Caco-2 (cell line): ENCODE measurements around the gene CREB3L1. TPM values are rescaled to one million over a fixed set of nuclear protein-coding genes. Genes with fewer than 3 reads are reported as not detected.
A peak's percentile ranks its signal among the peaks of the same experiment; 100 is the strongest.

Source experiments
- BruUV-seq: library from RNA; stranded (reverse); fragments of 400-500 nt; replicated peaks from 2 replicates; lab custom pipeline; 2021; lab: Mats Ljungman, UMichigan
- CTCF ChIA-PET: fragments of 300-600 bp; sonication (Branson Sonifier 250); formaldehyde crosslinking; loops from one replicate; lab custom pipeline; 2022; ENCODE audit warnings: antibody characterized with exemption; lab: Charles Lee
- POLR2A ChIA-PET: fragments of 300-600 bp; sonication (Branson Sonifier 250); formaldehyde crosslinking; loops from one replicate; lab custom pipeline; 2022; ENCODE audit warnings: antibody characterized with exemption; lab: Charles Lee
- DNase-seq, 2 experiments: peaks; one replicate each; pipeline versions ENCODE4 v3.0.0 to v3.0.0-alpha.2; 2020 to 2022
- H3K27me3 ChIP-seq: replicated peaks from 2 replicates; pipeline ENCODE4 v1.6.0; 2011; ENCODE audit warnings: low read length; ENCODE audit not compliant: control insufficient read depth, insufficient read depth
- H3K36me3 ChIP-seq: 2 replicates; pipeline ENCODE4 v1.5.1; 2011; ENCODE audit warnings: low read length; ENCODE audit not compliant: control insufficient read depth, insufficient read depth
- H3K4me1 ChIP-seq: fragments of 250-450 bp; sonication (Bioruptor Pico); 2 replicates; pipeline ENCODE4 v1.5.1; 2020; ENCODE audit warnings: mild to moderate bottlenecking
- H3K4me3 ChIP-seq: 2 replicates; pipeline ENCODE4 v1.5.1; 2011; ENCODE audit warnings: low read depth, mild to moderate bottlenecking, control low read depth, low read length
- H3K9me3 ChIP-seq: fragments of 250-450 bp; sonication (Bioruptor Pico); 2 replicates; pipeline ENCODE4 v1.5.1; 2020; ENCODE audit warnings: mild to moderate bottlenecking, moderate library complexity
- H3K27ac Mint-ChIP-seq: one replicate; pipeline ENCODE4 v1.8.0; 2022; ENCODE audit warnings: mixed read lengths; ENCODE audit not compliant: unreplicated experiment
- H3K27me3 Mint-ChIP-seq: one replicate; pipeline ENCODE4 v1.8.0; 2022; ENCODE audit warnings: mixed read lengths; ENCODE audit not compliant: insufficient read depth, unreplicated experiment
- H3K36me3 Mint-ChIP-seq: one replicate; pipeline ENCODE4 v1.8.0; 2022; ENCODE audit warnings: mild to moderate bottlenecking, mixed read lengths; ENCODE audit not compliant: insufficient read depth, unreplicated experiment
- H3K4me1 Mint-ChIP-seq: one replicate; pipeline ENCODE4 v1.8.0; 2022; ENCODE audit warnings: low read depth, mixed read lengths; ENCODE audit not compliant: unreplicated experiment
- H3K4me3 Mint-ChIP-seq: one replicate; pipeline ENCODE4 v1.8.0; 2022; ENCODE audit warnings: mild to moderate bottlenecking, moderate library complexity, mixed read lengths; ENCODE audit not compliant: unreplicated experiment
- H3K9me3 Mint-ChIP-seq: one replicate; pipeline ENCODE4 v1.8.0; 2022; ENCODE audit warnings: mixed read lengths; ENCODE audit not compliant: unreplicated experiment
- intact Hi-C: fragments of 100-400 bp; cut with micrococcal nuclease; formaldehyde crosslinking; loops from one replicate; pipeline ENCODE4 v1.10.0; 2022; ENCODE audit not compliant: unreplicated experiment
- total RNA-seq: library from RNA; stranded (reverse); gene quantifications from 2 replicates; pipeline ENCODE4 v1.2.3, GENCODE V29; 2022
- TF ChIP-seq, protein P1 (sequence below), 2 experiments: fragments of 200-600 bp in 1 of 2; IDR thresholded peaks; 1 replicate in 1 of 2; 2 replicates in 1 of 2; pipeline versions ENCODE4 v1.5.1 to v1.8.0; 2011 to 2022; ENCODE audit warnings: antibody characterized with exemption in 1 of 2, control low read depth in 1 of 2, inconsistent platforms in 1 of 2, low read depth in 1 of 2, low read length in 1 of 2, mild to moderate bottlenecking in 1 of 2, moderate library complexity in 1 of 2; ENCODE audit not compliant: insufficient read depth in 1 of 2, severe bottlenecking in 1 of 2, unreplicated experiment in 1 of 2

Gene CREB3L1
- total RNA-seq, 1 experiment from 2014 or later: 24.9 TPM

DNA sequence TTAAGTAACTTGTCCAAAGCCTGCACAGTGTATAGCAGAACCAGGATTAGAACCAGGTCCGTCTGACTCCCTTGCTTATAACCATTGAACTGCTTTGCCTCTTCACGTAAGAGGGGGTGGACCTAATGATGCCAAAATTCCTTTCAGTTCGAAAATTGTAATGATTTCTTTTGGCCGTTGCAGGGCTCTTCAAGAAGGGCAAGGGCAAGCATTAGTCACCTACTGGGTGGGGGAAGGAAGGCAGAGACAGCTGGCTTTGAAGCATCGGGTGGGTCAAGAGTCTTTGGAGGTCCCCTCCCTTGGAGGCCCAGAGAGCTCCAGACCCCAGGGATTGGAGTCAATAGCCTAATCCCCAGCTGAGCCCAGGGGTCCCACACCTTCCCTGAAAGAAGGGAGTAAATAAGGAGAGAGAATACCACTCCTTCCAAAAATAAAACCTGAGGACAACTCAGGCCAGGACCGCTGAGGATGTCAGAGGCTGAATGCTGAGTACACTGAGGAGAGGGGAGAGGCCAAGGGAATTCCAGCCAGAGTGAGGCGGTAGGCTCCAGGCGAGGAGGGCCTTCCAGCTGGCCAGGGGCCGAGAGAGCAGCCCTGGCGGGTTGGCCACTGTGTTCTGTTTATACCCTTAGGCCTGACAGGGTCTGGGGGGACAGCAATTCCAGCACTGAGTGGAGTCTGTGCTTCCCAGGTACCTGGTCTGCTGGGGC lies 14.1 kb downstream of the CREB3L1 start:
- Histone ChIP-seq H3K36me3 (no peaks in the 10 kb centered on the region), H3K9me3 (no peaks in the 10 kb centered on the region), H3K4me3 (no peak overlapping the region), H3K27me3 (no peaks in the 10 kb centered on the region), H3K4me1 (peaks cover 50% of the 10 kb centered on the region)
- Mint-ChIP-seq H3K4me1 (peaks cover 25% of the 10 kb centered on the region), H3K9me3 (no peaks in the 10 kb centered on the region), H3K27ac (no peak overlapping the region), H3K27me3 (no peaks in the 10 kb centered on the region), H3K4me3 (no peak overlapping the region), H3K36me3 (peaks cover 13% of the 10 kb centered on the region)
- ChIA-PET POLR2A (no interaction called here), CTCF (interaction anchor here (1.0 kb wide), 1 partner anchor 52 kb away, joined by 3 read pairs; no protein-coding TSS in a partner anchor)
- no peak for DNase-seq
- TF ChIP-seq, protein P1, sequence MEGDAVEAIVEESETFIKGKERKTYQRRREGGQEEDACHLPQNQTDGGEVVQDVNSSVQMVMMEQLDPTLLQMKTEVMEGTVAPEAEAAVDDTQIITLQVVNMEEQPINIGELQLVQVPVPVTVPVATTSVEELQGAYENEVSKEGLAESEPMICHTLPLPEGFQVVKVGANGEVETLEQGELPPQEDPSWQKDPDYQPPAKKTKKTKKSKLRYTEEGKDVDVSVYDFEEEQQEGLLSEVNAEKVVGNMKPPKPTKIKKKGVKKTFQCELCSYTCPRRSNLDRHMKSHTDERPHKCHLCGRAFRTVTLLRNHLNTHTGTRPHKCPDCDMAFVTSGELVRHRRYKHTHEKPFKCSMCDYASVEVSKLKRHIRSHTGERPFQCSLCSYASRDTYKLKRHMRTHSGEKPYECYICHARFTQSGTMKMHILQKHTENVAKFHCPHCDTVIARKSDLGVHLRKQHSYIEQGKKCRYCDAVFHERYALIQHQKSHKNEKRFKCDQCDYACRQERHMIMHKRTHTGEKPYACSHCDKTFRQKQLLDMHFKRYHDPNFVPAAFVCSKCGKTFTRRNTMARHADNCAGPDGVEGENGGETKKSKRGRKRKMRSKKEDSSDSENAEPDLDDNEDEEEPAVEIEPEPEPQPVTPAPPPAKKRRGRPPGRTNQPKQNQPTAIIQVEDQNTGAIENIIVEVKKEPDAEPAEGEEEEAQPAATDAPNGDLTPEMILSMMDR (IDR thresholded peaks at IDR 0.05; ENCODE audit: insufficient read depth in 1 of 2, low read depth in 1 of 2, low read length in 1 of 2, severe bottlenecking in 1 of 2, unreplicated experiment in 1 of 2): no peak
- no TSS peak for BruUV-seq
- intact Hi-C loops: no loop called here

DNA sequence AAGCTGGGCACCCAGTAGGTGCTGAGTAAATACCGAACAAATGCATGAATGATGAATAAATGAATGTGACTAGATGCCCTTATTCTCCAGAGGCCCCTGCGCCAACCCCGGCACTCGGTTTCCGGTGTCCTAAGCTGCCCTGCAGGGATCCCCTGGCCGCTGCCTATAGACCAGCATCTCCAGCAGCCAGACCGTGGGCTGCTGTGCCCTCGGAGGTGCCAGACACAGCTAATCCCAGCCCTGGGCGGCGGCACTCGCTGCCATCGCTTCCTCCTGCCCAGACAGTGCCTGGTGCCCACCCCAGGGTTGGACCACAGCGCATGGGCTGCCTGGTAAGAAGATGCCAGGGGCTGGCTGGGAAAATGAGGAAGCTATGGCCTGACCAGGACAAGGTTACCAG lies 15.6 kb downstream of the CREB3L1 start:
- no peak overlapping the region for H3K4me3 ChIP-seq
- Mint-ChIP-seq H3K27ac (no peak overlapping the region), H3K4me3 (no peak overlapping the region), H3K36me3 (peaks cover 13% of the 10 kb centered on the region), H3K9me3 (no peaks in the 10 kb centered on the region), H3K4me1 (peaks cover 21% of the 10 kb centered on the region), H3K27me3 (no peaks in the 10 kb centered on the region)
- no peak for DNase-seq
- H3K4me1 ChIP-seq: peaks cover 53% of the 10 kb centered on the region
- BruUV-seq: no TSS peak
- TF ChIP-seq, protein P1 (IDR thresholded peaks at IDR 0.05; ENCODE audit: insufficient read depth in 1 of 2, low read depth in 1 of 2, low read length in 1 of 2, severe bottlenecking in 1 of 2, unreplicated experiment in 1 of 2): no peak
- ChIA-PET POLR2A (no interaction called here), CTCF (no interaction called here)
- H3K36me3 ChIP-seq: no peaks in the 10 kb centered on the region; the same call in none of the 2 replicates
- no peaks in the 10 kb centered on the region for H3K27me3 ChIP-seq
- H3K9me3 ChIP-seq: no peaks in the 10 kb centered on the region
- intact Hi-C loops: no loop called here

DNA sequence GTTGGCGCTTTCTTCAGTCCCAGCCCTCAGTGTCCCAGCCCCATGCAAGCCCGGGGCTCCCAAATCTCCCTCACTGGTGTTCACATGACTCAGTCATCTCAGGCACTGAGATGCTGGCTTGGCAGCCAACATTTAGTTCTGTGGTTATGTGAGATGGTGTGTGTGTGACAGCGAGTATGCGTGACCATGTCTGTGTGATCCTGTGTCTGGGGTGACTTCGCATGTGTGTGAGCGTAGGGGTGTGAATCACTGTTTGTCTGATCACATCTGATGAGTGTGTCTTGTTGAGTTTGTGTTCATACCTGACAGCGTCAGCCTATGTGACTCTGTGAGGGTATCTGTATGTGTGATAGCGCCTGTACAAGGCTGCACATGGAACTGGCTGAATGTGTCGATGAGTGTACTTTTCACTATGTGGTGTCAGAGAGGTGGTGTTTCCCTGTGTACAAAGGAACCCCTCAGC lies 16.2 kb downstream of the CREB3L1 start:
- ChIA-PET POLR2A (no interaction called here), CTCF (no interaction called here)
- DNase-seq: no peak
- no peak overlapping the region for H3K4me3 ChIP-seq
- H3K4me3 Mint-ChIP-seq: no peak overlapping the region
- H3K4me1 Mint-ChIP-seq: peaks cover 21% of the 10 kb centered on the region
- TF ChIP-seq, protein P1 (IDR thresholded peaks at IDR 0.05; ENCODE audit: insufficient read depth in 1 of 2, low read depth in 1 of 2, low read length in 1 of 2, severe bottlenecking in 1 of 2, unreplicated experiment in 1 of 2): no peak
- no peaks in the 10 kb centered on the region for H3K9me3 ChIP-seq
- H3K27me3 Mint-ChIP-seq: no peaks in the 10 kb centered on the region
- no peaks in the 10 kb centered on the region; the same call in none of the 2 replicates for H3K36me3 ChIP-seq
- BruUV-seq: no TSS peak
- H3K27ac Mint-ChIP-seq: peak overlapping the region; percentile 81
- H3K9me3 Mint-ChIP-seq: no peaks in the 10 kb centered on the region
- intact Hi-C loops: no loop called here
- H3K4me1 ChIP-seq: peaks cover 53% of the 10 kb centered on the region
- H3K36me3 Mint-ChIP-seq: peaks cover 13% of the 10 kb centered on the region
- H3K27me3 ChIP-seq: no peaks in the 10 kb centered on the region
